ENCODE measurements around the gene CYTL1. TPM values are rescaled to one million over a fixed set of nuclear protein-coding genes. Genes with fewer than 3 reads are reported as not detected.

The CYTL1 gene
- total and polyA plus RNA-seq, 9 of the 15 experiments (the other 6 are each of a cell fraction or from before 2014, with no cell fraction given), result not detected

DNA sequence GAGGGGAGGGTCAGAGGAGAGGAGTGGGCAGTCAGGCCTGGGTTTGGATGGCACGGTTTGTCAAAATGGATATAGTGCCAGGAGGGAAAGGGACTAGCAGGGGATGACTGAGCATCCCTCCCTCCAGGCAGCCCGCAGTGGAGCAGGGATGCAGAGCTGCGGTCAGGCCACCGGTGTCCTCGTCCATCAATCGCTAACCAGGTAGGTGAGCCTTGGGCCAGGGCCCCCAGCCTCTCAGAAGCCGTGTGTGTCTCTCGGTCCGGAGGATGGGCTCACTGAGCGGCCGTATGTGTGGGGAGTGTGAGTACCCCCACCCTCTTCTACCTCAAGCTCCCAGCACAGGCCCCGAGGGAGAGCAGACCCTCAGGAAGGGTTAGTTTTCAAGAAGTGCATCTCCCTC lies 538 bp upstream of the CYTL1 start:
- TF ChIP-seq ZC3H8 (IDR thresholded peaks at IDR 0.05) (no peak), CTCFL (IDR thresholded peaks at IDR 0.05; ENCODE audit: borderline replicate concordance, insufficient read depth, low read depth, low read length, poor library complexity, severe bottlenecking) (no peak), CREB1 (IDR thresholded peaks at IDR 0.05) (no peak), CREB1 (CRISPR knock-in tag; IDR thresholded peaks at IDR 0.05) (no peak), ZNF134 (CRISPR knock-in tag; conservative IDR thresholded peaks at IDR 0.05) (no peak), PBX2 (CRISPR knock-in tag; IDR thresholded peaks at IDR 0.05; ENCODE audit: low read depth) (no peak), PBX2 (tag; conservative IDR thresholded peaks at IDR 0.05; ENCODE audit: low read depth) (no peak), ZNF174 (CRISPR knock-in tag; IDR thresholded peaks at IDR 0.05) (no peak)
- TF ChIP-seq, protein P1, sequence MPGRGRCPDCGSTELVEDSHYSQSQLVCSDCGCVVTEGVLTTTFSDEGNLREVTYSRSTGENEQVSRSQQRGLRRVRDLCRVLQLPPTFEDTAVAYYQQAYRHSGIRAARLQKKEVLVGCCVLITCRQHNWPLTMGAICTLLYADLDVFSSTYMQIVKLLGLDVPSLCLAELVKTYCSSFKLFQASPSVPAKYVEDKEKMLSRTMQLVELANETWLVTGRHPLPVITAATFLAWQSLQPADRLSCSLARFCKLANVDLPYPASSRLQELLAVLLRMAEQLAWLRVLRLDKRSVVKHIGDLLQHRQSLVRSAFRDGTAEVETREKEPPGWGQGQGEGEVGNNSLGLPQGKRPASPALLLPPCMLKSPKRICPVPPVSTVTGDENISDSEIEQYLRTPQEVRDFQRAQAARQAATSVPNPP (IDR thresholded peaks at IDR 0.05; ENCODE audit: borderline replicate concordance, insufficient read depth, insufficient read length), result no peak
- 0 out of 3 replicates have a peak, but pooled peaks have one; percentile 24 for ATAC-seq
- H3K79me2 ChIP-seq (ENCODE audit: control insufficient read depth, insufficient read depth, low read length), result no peaks in the 10 kb centered on the region
- peaks cover 0 to 21% of the 10 kb centered on the region in 2 experiments; a peak in 2 of 5 replicates for H3K27me3 ChIP-seq (ENCODE audit: control insufficient read depth in 2 of 2, insufficient read depth in 2 of 2, low read length in 2 of 2)
- H3K4me2 ChIP-seq (ENCODE audit: insufficient read depth, low read length), result no peak overlapping the region
- H3K4me3 ChIP-seq, result no peak overlapping the region
- peaks cover 2 to 9% of the 10 kb centered on the region in 2 experiments; a peak in 4 of 5 replicates for H3K4me1 ChIP-seq (replicated peaks in 1 of 2; ENCODE audit: control insufficient read depth in 2 of 2, insufficient read depth in 2 of 2, low read length in 2 of 2)
- no peak for DNase-seq (ENCODE audit: extremely low read depth in 1 of 4, low spot score in 3 of 4)
- WGBS (ENCODE audit: insufficient coverage, low coverage, missing lambda C conversion rate), result 49% methylated on average over 10 of the region's 12 CpGs
- no peak overlapping the region for H2AFZ ChIP-seq (ENCODE audit: low read depth, low read length)
- H3K9me3 ChIP-seq (replicated peaks; ENCODE audit: control insufficient read depth, insufficient read depth, low read depth, low read length), result no peaks in the 10 kb centered on the region
- no peak overlapping the region for H3K27ac ChIP-seq (ENCODE audit: extremely low read depth, low read depth, low read length)
- ChIA-PET POLR2A (interaction anchor here (0.7 kb wide), 1 partner anchor 74 kb away, joined by 3 read pairs; no protein-coding TSS in a partner anchor), CTCF (ENCODE audit: low intra/inter-chr PET ratio) (no interaction called here)
- no peaks in the 10 kb centered on the region for H4K20me1 ChIP-seq (replicated peaks; ENCODE audit: control insufficient read depth, insufficient read depth, low read length)
- FAIRE-seq, result no peak
- in situ Hi-C loops (cut with MboI), result no loop called here
- H3K9ac ChIP-seq (ENCODE audit: insufficient read depth in 1 of 2, low read depth in 2 of 2, low read length in 2 of 2), result no peak overlapping the region
- BruUV-seq (replicated peaks), result no TSS peak
- no peaks in the 10 kb centered on the region for H3K9me1 ChIP-seq (ENCODE audit: control insufficient read depth, insufficient read depth, low read length)
- no peaks in the 10 kb centered on the region for H3K36me3 ChIP-seq (ENCODE audit: control insufficient read depth, insufficient read depth, low read length)
- intact Hi-C loops (cut with micrococcal nuclease), result no loop called here
